Measurements from ENCODE around the gene MED10. TPM values are rescaled to one million over a fixed set of nuclear protein-coding genes. Genes with fewer than 3 reads are reported as not detected.

MED10 gene, protein sequence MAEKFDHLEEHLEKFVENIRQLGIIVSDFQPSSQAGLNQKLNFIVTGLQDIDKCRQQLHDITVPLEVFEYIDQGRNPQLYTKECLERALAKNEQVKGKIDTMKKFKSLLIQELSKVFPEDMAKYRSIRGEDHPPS
- 10 to 100 TPM; 49.3 to 50.0 TPM for total RNA-seq

DNA sequence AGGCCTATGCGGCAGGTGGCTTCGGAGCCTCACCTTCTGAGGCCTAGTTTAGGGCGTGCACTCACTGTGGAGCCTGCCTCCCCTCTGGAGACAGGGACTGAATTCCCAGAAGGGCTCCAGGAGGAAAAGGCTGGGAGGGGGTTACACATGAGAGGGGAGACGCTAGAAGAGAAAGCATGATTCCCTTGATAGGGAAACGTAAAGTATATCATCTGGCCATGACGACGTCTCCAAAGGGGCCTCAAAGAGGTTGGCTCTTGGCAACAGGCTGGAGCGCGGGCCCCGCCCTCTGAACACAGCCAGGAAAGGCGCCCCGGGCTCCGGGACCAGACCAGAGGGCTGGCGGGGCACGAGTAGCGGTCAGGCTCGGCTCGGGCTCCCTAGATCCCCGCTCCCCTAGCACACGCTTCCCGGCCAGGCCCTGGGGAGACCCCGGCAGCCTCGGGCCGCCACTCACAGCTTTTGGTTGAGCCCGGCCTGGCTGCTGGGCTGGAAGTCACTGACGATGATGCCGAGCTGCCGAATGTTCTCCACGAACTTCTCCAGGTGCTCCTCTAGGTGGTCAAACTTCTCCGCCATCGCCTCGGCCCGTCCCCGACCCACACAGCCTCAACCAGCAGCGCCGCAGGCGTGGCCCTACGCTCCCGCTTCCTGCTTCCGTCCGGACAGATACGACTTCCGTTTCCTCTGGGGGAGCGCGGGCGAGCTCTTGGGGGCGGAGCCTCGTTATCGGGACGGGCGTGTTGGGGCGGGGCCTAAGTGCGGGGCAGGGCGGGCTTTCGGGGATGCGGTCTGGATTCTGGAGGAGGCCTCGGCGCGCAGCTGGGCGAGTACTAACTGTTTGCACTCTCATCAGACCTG is at the start of gene MED10:
TSS of gene MED10 (minus strand) at position 643 of the 861 bp plus-strand sequence. CDS start at position 579, 64 bp downstream.
- H3K4me3 Mint-ChIP-seq, result peak within 1 kb of the TSS; percentile 99
- no peaks in the 10 kb centered on the region for H3K9me3 Mint-ChIP-seq
- peak within 1 kb of the TSS; percentile 96 for H3K27ac Mint-ChIP-seq
- H3K36me3 Mint-ChIP-seq (ENCODE audit: low read depth), result peaks cover 29% of the 10 kb centered on the region
- CTCF ChIA-PET, result no interaction called here
- intact Hi-C loops (cut with micrococcal nuclease), result loop anchor here (1.0 to 5.0 kb wide), 11 partner anchors 18 to 1494 kb away; partner anchors contain the start of genes ICE1, NSUN2, SRD5A1 and TENT4A
- peak; percentile 98 for DNase-seq
- H3K4me1 Mint-ChIP-seq (ENCODE audit: low read depth), result peaks cover 35% of the 10 kb centered on the region
- H3K27me3 Mint-ChIP-seq (ENCODE audit: low read depth), result no peaks in the 10 kb centered on the region

DNA sequence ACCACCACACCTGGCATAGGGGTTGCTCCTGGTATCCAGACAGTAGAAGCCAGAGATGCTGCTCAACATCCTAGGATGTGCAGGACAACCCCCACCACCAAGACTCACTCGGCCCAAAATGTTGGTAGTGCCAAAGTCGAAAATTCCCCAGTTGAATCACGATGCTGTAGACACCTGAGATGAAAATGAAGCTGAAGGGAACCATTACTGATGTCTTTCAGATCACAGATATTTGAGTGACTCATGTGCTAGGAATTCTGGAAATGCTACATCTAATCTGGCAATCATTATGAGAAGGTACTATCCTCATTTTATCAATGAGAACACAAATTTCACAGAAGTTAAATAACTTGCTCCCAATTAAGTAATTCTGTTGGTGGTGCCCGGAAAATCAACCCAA is 49.3 kb upstream of the MED10 start:
- CTCF ChIA-PET, result no interaction called here
- intact Hi-C loops (cut with micrococcal nuclease), result no loop called here
- Mint-ChIP-seq H3K4me1 (ENCODE audit: low read depth) (no peaks in the 10 kb centered on the region), H3K4me3 (no peak overlapping the region), H3K9me3 (no peaks in the 10 kb centered on the region), H3K36me3 (ENCODE audit: low read depth) (no peaks in the 10 kb centered on the region), H3K27ac (no peak overlapping the region), H3K27me3 (ENCODE audit: low read depth) (peaks cover 25% of the 10 kb centered on the region)
- DNase-seq, result no peak

- no peak overlapping the region for H3K27ac Mint-ChIP-seq
- H3K27me3 Mint-ChIP-seq (ENCODE audit: low read depth), result peaks cover 13% of the 10 kb centered on the region
Observed at GRCh38 chr5:6424700-6425099, 46.4 kb upstream of the MED10 start.

DNA sequence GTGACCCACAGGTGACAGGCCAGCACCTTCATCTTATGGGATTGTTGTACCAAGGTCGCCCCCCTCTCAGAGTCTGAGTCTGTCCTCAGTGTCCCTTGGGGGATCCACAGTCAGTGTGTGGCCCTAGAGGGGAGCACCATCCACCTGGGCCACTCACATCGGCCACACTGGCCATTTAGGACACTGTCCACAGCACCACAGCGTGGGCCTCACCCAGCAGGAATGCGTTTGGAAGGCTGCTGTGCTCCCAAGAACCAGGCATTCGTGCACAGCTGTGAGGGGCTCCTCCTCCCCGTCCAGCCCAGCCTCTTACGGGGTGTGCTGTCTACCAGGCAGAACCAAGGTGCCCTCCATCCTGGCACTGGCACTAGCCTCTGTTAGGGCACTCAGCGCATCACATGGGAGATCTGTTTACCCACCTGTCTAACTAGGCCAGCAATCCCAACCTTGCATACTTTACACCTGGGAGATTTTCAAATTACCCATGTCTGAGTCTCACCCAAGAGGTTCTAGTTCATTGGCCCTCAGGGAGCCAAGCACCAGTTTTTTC is 45.8 kb upstream of the MED10 start:
- Mint-ChIP-seq H3K4me3 (no peak overlapping the region), H3K4me1 (ENCODE audit: low read depth) (no peaks in the 10 kb centered on the region), H3K36me3 (ENCODE audit: low read depth) (no peaks in the 10 kb centered on the region), H3K9me3 (no peaks in the 10 kb centered on the region), H3K27ac (no peak overlapping the region), H3K27me3 (ENCODE audit: low read depth) (peaks cover 13% of the 10 kb centered on the region)
- DNase-seq, result no peak
- CTCF ChIA-PET, result no interaction called here
- intact Hi-C loops (cut with micrococcal nuclease), result no loop called here

More at GRCh38 chr5:6424700-6425099, 46.4 kb upstream of the MED10 start:
- Mint-ChIP-seq H3K36me3 (ENCODE audit: low read depth) (no peaks in the 10 kb centered on the region), H3K4me1 (ENCODE audit: low read depth) (no peaks in the 10 kb centered on the region), H3K4me3 (no peak overlapping the region), H3K9me3 (no peaks in the 10 kb centered on the region)
- DNase-seq, result no peak
- CTCF ChIA-PET, result interaction anchor here (1.1 kb wide), 1 partner anchor 11 kb away, joined by 4 read pairs; no protein-coding TSS in a partner anchor
- intact Hi-C loops (cut with micrococcal nuclease), result no loop called here

DNA sequence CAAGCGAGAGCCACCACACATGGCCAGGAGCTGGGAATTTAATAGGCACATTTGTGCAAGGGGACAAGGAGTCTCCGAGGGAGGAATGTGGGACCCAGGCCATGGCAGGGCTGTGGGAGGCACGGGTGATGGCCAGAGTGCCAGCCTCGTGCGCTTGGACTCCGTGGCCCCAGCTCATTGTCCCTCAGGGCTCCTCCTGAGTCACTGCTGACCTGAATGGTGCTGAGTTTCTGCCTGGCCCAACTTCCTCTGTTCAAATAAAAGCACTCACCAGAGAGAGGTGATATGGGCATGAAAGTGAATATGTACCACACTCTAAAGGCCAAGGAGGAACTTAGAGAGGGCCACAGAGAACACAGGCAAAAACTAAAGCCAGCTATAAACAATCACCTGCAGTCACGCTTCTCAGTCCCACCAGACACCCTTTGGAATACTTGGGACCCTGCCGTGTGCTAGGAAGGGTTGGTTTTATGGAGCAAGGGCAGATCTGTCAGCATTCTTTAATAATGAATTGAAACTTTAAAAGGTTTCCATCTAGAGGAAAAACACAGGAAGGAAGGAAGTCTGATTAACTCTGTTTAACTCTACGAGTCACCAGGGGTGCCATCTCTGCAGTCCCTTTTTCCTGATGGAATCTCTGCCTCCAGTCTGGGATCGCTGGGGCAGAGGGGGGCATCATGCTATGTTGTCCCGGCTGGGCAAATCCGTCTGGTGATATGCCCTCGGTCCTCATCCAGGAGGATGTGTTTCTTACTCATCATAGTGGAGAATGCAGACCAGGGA is 45.2 kb upstream of the MED10 start:
- intact Hi-C loops (cut with micrococcal nuclease), result no loop called here
- no peak overlapping the region for H3K27ac Mint-ChIP-seq

GRCh38 chr5:6419340-6419852 is 41.0 kb upstream of the MED10 start:
- no peak overlapping the region for H3K27ac Mint-ChIP-seq
- no peaks in the 10 kb centered on the region for H3K36me3 Mint-ChIP-seq (ENCODE audit: low read depth)
- CTCF ChIA-PET, result no interaction called here
- no peaks in the 10 kb centered on the region for H3K9me3 Mint-ChIP-seq
- no peak overlapping the region for H3K4me3 Mint-ChIP-seq
- H3K27me3 Mint-ChIP-seq (ENCODE audit: low read depth), result peaks cover 3% of the 10 kb centered on the region
- no peak for DNase-seq
- intact Hi-C loops (cut with micrococcal nuclease), result no loop called here
- no peaks in the 10 kb centered on the region for H3K4me1 Mint-ChIP-seq (ENCODE audit: low read depth)

More for the DNA sequence above, 45.2 kb upstream of the MED10 start:
- Mint-ChIP-seq H3K4me1 (ENCODE audit: low read depth) (no peaks in the 10 kb centered on the region), H3K36me3 (ENCODE audit: low read depth) (no peaks in the 10 kb centered on the region), H3K4me3 (no peak overlapping the region), H3K27me3 (ENCODE audit: low read depth) (peaks cover 13% of the 10 kb centered on the region), H3K9me3 (no peaks in the 10 kb centered on the region)
- DNase-seq, result no peak
- CTCF ChIA-PET, result no interaction called here

DNA sequence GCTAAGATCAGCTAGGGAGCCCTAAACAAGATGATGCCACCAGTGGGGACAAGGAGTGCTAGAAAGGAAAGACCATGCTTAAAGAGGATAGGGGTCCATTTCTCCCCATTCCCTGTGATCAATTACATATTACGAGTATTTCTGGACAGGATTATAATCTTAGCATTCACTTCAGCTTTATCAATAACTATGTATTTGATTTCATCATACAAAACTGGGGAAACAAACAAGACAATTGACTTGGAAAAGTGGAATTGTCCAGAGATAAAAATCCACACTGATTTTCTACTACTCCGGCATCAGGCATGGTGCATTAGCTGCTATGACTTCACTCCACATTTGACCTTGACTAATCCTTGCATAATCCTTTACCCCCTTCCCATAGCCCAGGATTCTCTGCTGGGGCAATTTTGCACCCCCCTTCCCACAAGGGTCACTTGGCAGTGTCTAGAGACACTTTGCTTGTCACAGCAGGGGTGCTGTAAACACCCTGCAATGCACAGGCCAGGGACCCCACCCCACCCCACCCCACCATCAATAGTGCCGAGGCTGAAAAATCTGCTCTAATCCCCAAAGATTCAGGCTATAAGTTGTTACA is 40.4 kb upstream of the MED10 start:
- no peaks in the 10 kb centered on the region for H3K9me3 Mint-ChIP-seq
- H3K36me3 Mint-ChIP-seq (ENCODE audit: low read depth), result no peaks in the 10 kb centered on the region
- intact Hi-C loops (cut with micrococcal nuclease), result no loop called here
- no peaks in the 10 kb centered on the region for H3K4me1 Mint-ChIP-seq (ENCODE audit: low read depth)
- H3K4me3 Mint-ChIP-seq, result no peak overlapping the region
- no peak overlapping the region for H3K27ac Mint-ChIP-seq
- DNase-seq, result no peak
- H3K27me3 Mint-ChIP-seq (ENCODE audit: low read depth), result peaks cover 3% of the 10 kb centered on the region
- CTCF ChIA-PET, result no interaction called here

- Mint-ChIP-seq H3K27ac (no peak overlapping the region), H3K36me3 (ENCODE audit: low read depth) (no peaks in the 10 kb centered on the region), H3K4me3 (no peak overlapping the region), H3K4me1 (ENCODE audit: low read depth) (no peaks in the 10 kb centered on the region), H3K9me3 (no peaks in the 10 kb centered on the region), H3K27me3 (ENCODE audit: low read depth) (peaks cover 3% of the 10 kb centered on the region)
- CTCF ChIA-PET, result no interaction called here
- intact Hi-C loops (cut with micrococcal nuclease), result no loop called here
- DNase-seq, result no peak
Observed at GRCh38 chr5:6417657-6418056, 39.3 kb upstream of the MED10 start.

DNA sequence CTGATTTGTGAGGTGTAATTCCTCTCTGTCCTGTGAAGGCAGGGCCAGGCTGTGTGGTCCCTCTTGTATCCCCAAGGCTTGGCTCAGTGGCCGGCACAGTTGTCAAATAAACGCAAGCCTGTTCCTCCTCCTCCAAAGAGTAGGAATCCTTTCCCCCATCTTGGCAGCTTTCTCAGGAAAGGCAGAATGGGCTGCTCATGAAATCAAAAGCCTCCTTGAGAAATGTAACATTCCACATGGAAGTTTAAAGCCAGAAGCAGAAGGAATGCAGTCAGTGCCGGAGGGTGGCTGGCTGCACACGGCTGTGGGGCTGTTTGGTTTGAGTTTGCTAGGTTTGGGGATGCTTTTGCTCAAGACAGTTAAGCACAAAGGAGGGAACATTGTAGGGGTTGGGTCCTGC is 34.5 kb upstream of the MED10 start:
- no peak for DNase-seq
- H3K27me3 Mint-ChIP-seq (ENCODE audit: low read depth), result peaks cover 7% of the 10 kb centered on the region
- CTCF ChIA-PET, result no interaction called here
- no peak overlapping the region for H3K4me3 Mint-ChIP-seq
- no peaks in the 10 kb centered on the region for H3K4me1 Mint-ChIP-seq (ENCODE audit: low read depth)
- no peaks in the 10 kb centered on the region for H3K9me3 Mint-ChIP-seq
- H3K27ac Mint-ChIP-seq, result no peak overlapping the region
- no peaks in the 10 kb centered on the region for H3K36me3 Mint-ChIP-seq (ENCODE audit: low read depth)
- intact Hi-C loops (cut with micrococcal nuclease), result no loop called here

DNA sequence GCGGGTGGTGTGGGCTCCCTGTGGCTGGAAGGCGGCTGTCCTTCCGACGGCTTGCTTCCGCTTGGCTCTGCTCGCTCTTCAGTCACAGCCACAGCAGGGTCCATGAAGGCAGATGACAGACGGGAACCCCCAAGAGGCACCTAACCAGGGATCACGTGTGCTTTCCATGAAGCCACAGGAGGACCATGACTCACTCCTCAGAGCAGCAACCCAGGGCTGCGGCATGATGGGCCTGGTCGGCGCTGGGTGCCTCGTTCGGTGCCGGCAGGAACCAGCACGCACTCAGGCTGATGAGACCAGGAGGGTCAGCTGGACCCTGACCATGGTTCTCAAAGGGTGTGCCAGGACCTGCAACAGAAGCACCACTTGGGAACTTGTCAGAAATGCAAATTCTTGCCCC is 32.8 kb upstream of the MED10 start:
- CTCF ChIA-PET, result no interaction called here
- no peak for DNase-seq
- Mint-ChIP-seq H3K27me3 (ENCODE audit: low read depth) (peaks cover 12% of the 10 kb centered on the region), H3K9me3 (no peaks in the 10 kb centered on the region), H3K36me3 (ENCODE audit: low read depth) (no peaks in the 10 kb centered on the region), H3K4me1 (ENCODE audit: low read depth) (no peaks in the 10 kb centered on the region), H3K4me3 (no peak overlapping the region), H3K27ac (no peak overlapping the region)
- intact Hi-C loops (cut with micrococcal nuclease), result no loop called here

DNA sequence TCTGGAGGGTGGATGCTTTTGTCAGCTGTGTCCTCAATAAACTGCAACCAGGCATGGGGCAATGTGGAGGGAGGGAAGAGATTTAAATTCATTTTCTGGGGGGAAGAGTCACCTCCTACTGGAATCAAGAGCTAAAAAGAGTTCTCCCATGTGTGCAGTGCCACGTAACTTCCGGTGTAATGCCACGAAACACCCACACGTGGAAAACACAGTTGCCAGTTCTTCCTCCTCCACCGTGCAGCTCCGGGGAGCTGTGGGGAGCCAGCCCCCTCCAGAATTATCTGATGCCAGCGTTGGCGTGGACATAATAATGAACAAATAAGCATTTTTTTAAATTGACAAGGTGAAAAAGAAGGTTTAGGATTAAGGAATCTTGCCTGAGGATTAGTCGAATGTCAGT is 32.1 kb upstream of the MED10 start:
- Mint-ChIP-seq H3K4me3 (no peak overlapping the region), H3K27ac (no peak overlapping the region), H3K4me1 (ENCODE audit: low read depth) (no peaks in the 10 kb centered on the region), H3K36me3 (ENCODE audit: low read depth) (no peaks in the 10 kb centered on the region), H3K27me3 (ENCODE audit: low read depth) (peaks cover 12% of the 10 kb centered on the region), H3K9me3 (no peaks in the 10 kb centered on the region)
- CTCF ChIA-PET, result no interaction called here
- intact Hi-C loops (cut with micrococcal nuclease), result no loop called here
- DNase-seq, result no peak
